Pulmonary artery endothelial cell (primary cell): ENCODE data around the gene TSPAN31. TPM values are rescaled to one million over a fixed set of nuclear protein-coding genes. Genes with fewer than 3 reads are reported as not detected.
A peak's percentile ranks its signal among the peaks of the same experiment; 100 is the strongest.
"Not testable (repeated sequence)": the region's sequence is repeated elsewhere in the genome, so short reads cannot be mapped to it uniquely, and the experiment has no call there.

Source experiments
- DNase-seq: peaks from one replicate; pipeline ENCODE4 v3.0.0-alpha.2; 2011; ENCODE audit warnings: low read depth, low spot score
- total RNA-seq: library from RNA; depleted of rRNA; stranded (reverse); fragments of >200 nt; gene quantifications from 2 replicates; pipeline ENCODE4 v1.2.3, GENCODE V29; 2014

The TSPAN31 gene
- total RNA-seq, 1 donor from 2014 or later, result 48.0 TPM

GRCh38 chr12:57765698-57766463, 21.0 kb downstream of the TSPAN31 start:
- DNase-seq, result no peak

GRCh38 chr12:57766464-57767304, 21.8 kb downstream of the TSPAN31 start, which contains the start of gene CYP27B1:
CYP27B1 (minus strand) TSS chr12:57767078; CDS start chr12:57767041, 37 bp downstream.
- DNase-seq, result no peak

- DNase-seq, result no peak
Measured at GRCh38 chr12:57767305-57767698, 22.5 kb downstream of the TSPAN31 start.

GRCh38 chr12:57767876-57768275, 23.0 kb downstream of the TSPAN31 start:
- no peak for DNase-seq

- no peak for DNase-seq
Measured at GRCh38 chr12:57769594-57769993, 24.8 kb downstream of the TSPAN31 start.

GRCh38 chr12:57770734-57771133, 25.9 kb downstream of the TSPAN31 start:
- no peak for DNase-seq

GRCh38 chr12:57771236-57771872, 26.5 kb downstream of the TSPAN31 start:
- peak; percentile 58 for DNase-seq

GRCh38 chr12:57771873-57772428, 27.1 kb downstream of the TSPAN31 start, which contains the start of gene METTL1:
METTL1 (minus strand) TSS chr12:57772105; CDS start chr12:57772083, 22 bp downstream.
- DNase-seq, result peak; percentile 89

- DNase-seq, result no peak
Measured at GRCh38 chr12:57772429-57773322, 27.8 kb downstream of the TSPAN31 start, which contains the start of gene EEF1AKMT3. EEF1AKMT3 (plus strand) TSS chr12:57772614; CDS start chr12:57772725, 111 bp downstream.

GRCh38 chr12:57774634-57775033, 29.8 kb downstream of the TSPAN31 start:
- DNase-seq, result not testable (repeated sequence)

GRCh38 chr12:57775044-57775443, 30.2 kb downstream of the TSPAN31 start:
- DNase-seq, result no peak

GRCh38 chr12:57775563-57776246, 30.9 kb downstream of the TSPAN31 start:
- no peak for DNase-seq

- no peak for DNase-seq
Measured at GRCh38 chr12:57776247-57776587, 31.4 kb downstream of the TSPAN31 start.

- DNase-seq, result no peak
Measured at GRCh38 chr12:57777367-57777766, 32.5 kb downstream of the TSPAN31 start.

GRCh38 chr12:57777911-57778310, 33.1 kb downstream of the TSPAN31 start:
- no peak for DNase-seq

- DNase-seq, result no peak
Measured at GRCh38 chr12:57779736-57780135, 34.9 kb downstream of the TSPAN31 start.

- no peak for DNase-seq
Measured at GRCh38 chr12:57780284-57780897, 35.6 kb downstream of the TSPAN31 start.

- DNase-seq, result no peak
Measured at GRCh38 chr12:57781244-57781643, 36.4 kb downstream of the TSPAN31 start.

- DNase-seq, result no peak
Measured at GRCh38 chr12:57781801-57782200, 37.0 kb downstream of the TSPAN31 start.
